Keratinocyte (primary cell): ENCODE data around the gene RTN4RL2.

Source experiments
- CTCF ChIP-seq, 3 experiments: IDR thresholded peaks in 1 of 3; conservative IDR thresholded peaks in 1 of 3; optimal IDR thresholded peaks in 1 of 3; 2 replicates in 2 of 3; 3 replicates in 1 of 3; pipeline versions ENCODE3 to v1.5.1; 2011; ENCODE audit warnings: low read length in 3 of 3, mild to moderate bottlenecking in 3 of 3, moderate library complexity in 2 of 3, control low read depth in 1 of 3, inconsistent platforms in 1 of 3; ENCODE audit not compliant: insufficient read depth in 2 of 3; ENCODE audit errors: extremely low read depth in 1 of 3
- EZH2 ChIP-seq: IDR thresholded peaks from one replicate; pipeline ENCODE4 v1.6.1; 2012; ENCODE audit warnings: inconsistent platforms, mild to moderate bottlenecking, low read length, moderate library complexity

DNA sequence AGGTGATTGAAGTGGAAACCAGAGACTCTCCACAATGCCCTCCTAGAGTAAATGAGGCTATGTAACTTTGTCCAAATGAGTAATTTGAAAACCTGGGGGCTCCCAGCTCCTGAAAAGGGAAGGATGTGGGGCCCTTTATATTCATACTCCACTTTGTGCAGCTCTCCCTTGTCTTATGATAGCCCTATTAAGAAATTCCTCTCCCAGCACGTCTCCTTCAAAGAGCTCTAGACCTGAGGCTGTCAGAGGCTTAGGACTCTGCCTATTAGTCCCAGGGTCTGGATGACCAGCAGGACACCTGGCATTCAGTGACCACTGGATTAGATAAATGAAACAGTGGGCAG, 53.1 kb downstream of the RTN4RL2 start:
- TF ChIP-seq CTCF (optimal IDR thresholded peaks at IDR 0.05 in 1 of 3, IDR thresholded peaks at IDR 0.05 in 1 of 3, conservative IDR thresholded peaks at IDR 0.05 in 1 of 3; ENCODE audit: extremely low read depth in 1 of 3, insufficient read depth in 2 of 3, low read length in 3 of 3), result no peak
- TF ChIP-seq EZH2, result no peak
